Fibroblast of villous mesenchyme (primary cell): Measurements from ENCODE around the gene PTAFR. TPM values are rescaled to one million over a fixed set of nuclear protein-coding genes. Genes with fewer than 3 reads are reported as not detected.

Source experiments
- DNase-seq: peaks from one replicate; pipeline ENCODE4 v3.0.0-alpha.2; 2010; ENCODE audit warnings: low read depth
- H3K4me3 ChIP-seq: 2 replicates; pipeline ENCODE4 v1.5.1; 2011; ENCODE audit warnings: low read depth, mild to moderate bottlenecking, low read length
- total RNA-seq: library from RNA; depleted of rRNA; stranded (reverse); fragments of >200 nt; gene quantifications from 2 replicates; pipeline ENCODE4 v1.2.3, GENCODE V29; 2012
- TF ChIP-seq, protein P1 (sequence below): IDR thresholded peaks from 2 replicates; pipeline ENCODE4 v1.5.1; 2012; ENCODE audit warnings: low read depth, mild to moderate bottlenecking, low read length; ENCODE audit not compliant: insufficient read depth

The PTAFR gene
- total RNA-seq, 1 donor = under 0.01 TPM

- TF ChIP-seq, protein P1, sequence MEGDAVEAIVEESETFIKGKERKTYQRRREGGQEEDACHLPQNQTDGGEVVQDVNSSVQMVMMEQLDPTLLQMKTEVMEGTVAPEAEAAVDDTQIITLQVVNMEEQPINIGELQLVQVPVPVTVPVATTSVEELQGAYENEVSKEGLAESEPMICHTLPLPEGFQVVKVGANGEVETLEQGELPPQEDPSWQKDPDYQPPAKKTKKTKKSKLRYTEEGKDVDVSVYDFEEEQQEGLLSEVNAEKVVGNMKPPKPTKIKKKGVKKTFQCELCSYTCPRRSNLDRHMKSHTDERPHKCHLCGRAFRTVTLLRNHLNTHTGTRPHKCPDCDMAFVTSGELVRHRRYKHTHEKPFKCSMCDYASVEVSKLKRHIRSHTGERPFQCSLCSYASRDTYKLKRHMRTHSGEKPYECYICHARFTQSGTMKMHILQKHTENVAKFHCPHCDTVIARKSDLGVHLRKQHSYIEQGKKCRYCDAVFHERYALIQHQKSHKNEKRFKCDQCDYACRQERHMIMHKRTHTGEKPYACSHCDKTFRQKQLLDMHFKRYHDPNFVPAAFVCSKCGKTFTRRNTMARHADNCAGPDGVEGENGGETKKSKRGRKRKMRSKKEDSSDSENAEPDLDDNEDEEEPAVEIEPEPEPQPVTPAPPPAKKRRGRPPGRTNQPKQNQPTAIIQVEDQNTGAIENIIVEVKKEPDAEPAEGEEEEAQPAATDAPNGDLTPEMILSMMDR = no peak
- no peak overlapping the region for H3K4me3 ChIP-seq
- peak; percentile 64 for DNase-seq
Measured at GRCh38 chr1:28173980-28174297, 2.6 kb downstream of the PTAFR start.

- TF ChIP-seq, protein P1 = no peak
- no peak overlapping the region for H3K4me3 ChIP-seq
- no peak for DNase-seq
Measured at GRCh38 chr1:28173151-28173979, 3.1 kb downstream of the PTAFR start.

DNA sequence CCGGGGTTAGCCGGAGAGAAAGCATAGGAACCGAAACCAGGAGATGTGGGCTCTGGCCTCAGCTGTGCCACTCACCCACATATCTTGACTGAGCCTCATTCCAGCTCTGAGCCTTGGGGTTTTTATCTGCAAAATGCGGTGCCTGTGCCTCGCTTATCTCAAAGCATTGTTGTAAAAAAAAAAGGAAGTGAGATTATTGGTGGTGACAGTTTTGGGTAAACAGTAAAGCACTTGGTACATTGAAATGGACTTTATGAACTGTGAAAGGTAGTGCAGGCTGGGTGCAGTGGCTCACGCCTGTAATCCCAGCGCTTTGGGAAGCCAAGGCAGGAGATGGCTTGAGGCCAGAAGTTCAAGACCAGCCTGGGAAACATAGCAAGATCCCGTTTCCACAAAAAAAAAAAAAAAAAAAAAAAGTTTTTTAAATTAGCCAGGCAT lies 3.8 kb downstream of the PTAFR start:
- peak; percentile 80 for DNase-seq
- no peak overlapping the region for H3K4me3 ChIP-seq
- TF ChIP-seq, protein P1 = no peak

- TF ChIP-seq, protein P1 = no peak
- H3K4me3 ChIP-seq = no peak overlapping the region
- DNase-seq = no peak
Measured at GRCh38 chr1:28171246-28171645, 5.2 kb downstream of the PTAFR start.

GRCh38 chr1:28170001-28170596 lies 6.4 kb downstream of the PTAFR start:
- H3K4me3 ChIP-seq = no peak overlapping the region
- TF ChIP-seq, protein P1 = no peak
- DNase-seq = no peak

GRCh38 chr1:28163496-28164161 lies 12.9 kb downstream of the PTAFR start:
- DNase-seq = peak; percentile 18

More at GRCh38 chr1:28163496-28164161, 12.9 kb downstream of the PTAFR start:
- TF ChIP-seq, protein P1 = no peak
- no peak overlapping the region for H3K4me3 ChIP-seq
